IMR-90 (cell line): ENCODE results near the gene ACOXL.

Experiments used
- BHLHE40 ChIP-seq: fragments of 150-350 bp; IDR thresholded peaks from 2 replicates; pipeline ENCODE4 v1.6.1; 2016; ENCODE audit warnings: mild to moderate bottlenecking, low read depth, low read length
- CEBPB ChIP-seq: IDR thresholded peaks from 2 replicates; pipeline ENCODE4 v1.6.1; 2012; ENCODE audit warnings: low read depth, low read length, improper control_type of control experiment
- CTCF ChIP-seq: conservative IDR thresholded peaks from 2 replicates; pipeline ENCODE4 v1.5.1; 2012; ENCODE audit warnings: mild to moderate bottlenecking, low read depth, low read length, improper control_type of control experiment
- MAZ ChIP-seq: IDR thresholded peaks from 2 replicates; pipeline ENCODE4 v1.6.1; 2012; ENCODE audit warnings: low read depth, mild to moderate bottlenecking, low read length, improper control_type of control experiment, moderate library complexity, borderline replicate concordance
- MXI1 ChIP-seq: IDR thresholded peaks from 2 replicates; pipeline ENCODE4 v1.6.1; 2012; ENCODE audit warnings: low read depth, mild to moderate bottlenecking, low read length, moderate library complexity, borderline replicate concordance
- NFE2L2 ChIP-seq: fragments of 150-350 bp; IDR thresholded peaks from 2 replicates; pipeline ENCODE4 v1.6.1; 2016; ENCODE audit warnings: low read depth, mild to moderate bottlenecking, low read length
- POLR2A ChIP-seq: IDR thresholded peaks from 2 replicates; pipeline ENCODE4 v1.6.1; 2012; ENCODE audit warnings: mild to moderate bottlenecking, low read depth, low read length
- RAD21 ChIP-seq: IDR thresholded peaks from 2 replicates; pipeline ENCODE4 v1.6.1; 2012; ENCODE audit warnings: low read length, improper control_type of control experiment
- RCOR1 ChIP-seq: IDR thresholded peaks from 2 replicates; pipeline ENCODE4 v1.6.1; 2012; ENCODE audit warnings: mild to moderate bottlenecking, low read length, improper control_type of control experiment; ENCODE audit not compliant: insufficient replicate concordance
- RFX5 ChIP-seq: IDR thresholded peaks from 2 replicates; pipeline ENCODE4 v1.8.0; 2012; ENCODE audit warnings: low read depth, mild to moderate bottlenecking, low read length, moderate library complexity
- SMC3 ChIP-seq: fragments of 150-350 bp; IDR thresholded peaks from 2 replicates; pipeline ENCODE4 v1.6.1; 2016; ENCODE audit warnings: low read depth, mild to moderate bottlenecking, antibody characterized with exemption, low read length, moderate library complexity
- USF2 ChIP-seq: fragments of 150-350 bp; IDR thresholded peaks from 2 replicates; pipeline ENCODE4 v1.6.1; 2017; ENCODE audit warnings: mild to moderate bottlenecking, antibody characterized with exemption, low read length, low read depth
- TF ChIP-seq, protein P1 (sequence below): fragments of 150-350 bp; IDR thresholded peaks from 2 replicates; pipeline ENCODE4 v1.6.1; 2016; ENCODE audit warnings: low read depth, mild to moderate bottlenecking, low read length, moderate library complexity, borderline replicate concordance

DNA sequence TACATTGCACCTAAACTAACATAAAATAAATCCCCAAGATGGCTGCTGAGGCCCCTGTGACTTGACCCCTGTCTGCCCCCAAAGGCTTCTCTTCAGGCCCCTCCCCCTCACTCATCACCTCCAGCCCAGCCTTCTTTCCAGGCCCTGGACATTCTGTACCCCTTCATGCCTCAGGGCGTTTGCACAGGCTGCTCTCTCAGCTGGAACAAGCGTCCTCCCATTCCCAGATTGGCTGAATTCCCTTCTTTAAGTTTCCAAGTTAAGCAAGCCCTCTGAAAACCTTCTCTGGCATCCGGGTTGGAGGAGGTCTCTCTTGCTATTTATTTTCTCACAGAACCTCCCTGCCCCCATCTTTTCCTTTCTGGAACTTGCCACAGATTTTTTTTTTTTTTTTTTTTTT lies 223.2 kb downstream of the ACOXL start:
- TF ChIP-seq USF2 (no peak), CTCF (no peak), MXI1 (no peak), POLR2A (no peak), MAZ (no peak), BHLHE40 (no peak), CEBPB (no peak), NFE2L2 (no peak), SMC3 (no peak), RCOR1 (no peak), RFX5 (no peak), RAD21 (no peak)
- TF ChIP-seq, protein P1, sequence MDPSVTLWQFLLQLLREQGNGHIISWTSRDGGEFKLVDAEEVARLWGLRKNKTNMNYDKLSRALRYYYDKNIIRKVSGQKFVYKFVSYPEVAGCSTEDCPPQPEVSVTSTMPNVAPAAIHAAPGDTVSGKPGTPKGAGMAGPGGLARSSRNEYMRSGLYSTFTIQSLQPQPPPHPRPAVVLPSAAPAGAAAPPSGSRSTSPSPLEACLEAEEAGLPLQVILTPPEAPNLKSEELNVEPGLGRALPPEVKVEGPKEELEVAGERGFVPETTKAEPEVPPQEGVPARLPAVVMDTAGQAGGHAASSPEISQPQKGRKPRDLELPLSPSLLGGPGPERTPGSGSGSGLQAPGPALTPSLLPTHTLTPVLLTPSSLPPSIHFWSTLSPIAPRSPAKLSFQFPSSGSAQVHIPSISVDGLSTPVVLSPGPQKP = no peak
